GM12874 (cell line): ENCODE measurements around the gene FAM227A.

ENCODE experiments used
- CTCF ChIP-seq: IDR thresholded peaks from 2 replicates; pipeline ENCODE4 v1.5.1; 2011; ENCODE audit warnings: low read depth, mild to moderate bottlenecking, control low read depth, low read length, moderate library complexity; ENCODE audit not compliant: insufficient read depth

The FAM227A gene

GRCh38 chr22:38699143-38699542 lies 43.0 kb upstream of the FAM227A start:
- no peak for TF ChIP-seq CTCF

GRCh38 chr22:38698407-38699094 lies 42.4 kb upstream of the FAM227A start:
- no peak for TF ChIP-seq CTCF

- TF ChIP-seq CTCF, result no peak
Observed at GRCh38 chr22:38697425-38698089, 41.4 kb upstream of the FAM227A start.

- no peak for TF ChIP-seq CTCF
Observed at GRCh38 chr22:38696606-38697424, 40.6 kb upstream of the FAM227A start.

- TF ChIP-seq CTCF, result no peak
Observed at GRCh38 chr22:38694940-38695339, 38.7 kb upstream of the FAM227A start.

GRCh38 chr22:38694049-38694448 lies 37.9 kb upstream of the FAM227A start:
- TF ChIP-seq CTCF, result no peak

GRCh38 chr22:38689651-38690050 lies 33.5 kb upstream of the FAM227A start:
- no peak for TF ChIP-seq CTCF
